Cardiac muscle cell (in vitro differentiated cells and primary cell): ENCODE measurements around the gene TBC1D30. TPM values are rescaled to one million over a fixed set of nuclear protein-coding genes. Genes with fewer than 3 reads are reported as not detected.
"Not testable (repeated sequence)": the region's sequence is repeated elsewhere in the genome, so short reads cannot be mapped to it uniquely, and the experiment has no call there.

Experiments
- DNase-seq, 2 donors: peaks; one replicate each; pipeline versions ENCODE4 v3.0.0 to v3.0.0-alpha.2; 2010 to 2017; ENCODE audit warnings: low read depth in 1 of 2, low spot score in 1 of 2
- H3K27ac ChIP-seq: fragments of 200-600 bp; sonication (generic); 2 replicates; pipeline ENCODE4 v1.5.1; 2016
- H3K27me3 ChIP-seq: fragments of 200-600 bp; sonication (generic); 2 replicates; pipeline ENCODE4 v1.6.0; 2016; ENCODE audit warnings: control low read depth
- H3K36me3 ChIP-seq: fragments of 200-600 bp; sonication (generic); 2 replicates; pipeline ENCODE4 v1.5.1; 2016; ENCODE audit warnings: control low read depth
- H3K4me1 ChIP-seq: fragments of 200-600 bp; sonication (generic); 2 replicates; pipeline ENCODE4 v1.8.1; 2017; ENCODE audit warnings: low read depth, mild to moderate bottlenecking, mixed run types
- H3K4me3 ChIP-seq: fragments of 200-600 bp; sonication (generic); 2 replicates; pipeline ENCODE4 v1.5.1; 2016; ENCODE audit warnings: mild to moderate bottlenecking
- H3K9me3 ChIP-seq: fragments of 200-600 bp; sonication (generic); 2 replicates; pipeline ENCODE4 v1.5.1; 2017; ENCODE audit warnings: low read depth, mild to moderate bottlenecking, control low read depth
- polyA plus RNA-seq: library from polyadenylated mRNA; unstranded; fragments of >200 nt; fragmentation: Nextera tagmentation; extraction: Ambion mirVana; gene quantifications from 2 replicates; pipeline ENCODE4 v1.2.1, GENCODE V29; 2016
- total RNA-seq: library from RNA; depleted of rRNA; stranded (reverse); fragments of >200 nt; gene quantifications from 2 replicates; pipeline ENCODE4 v1.2.3, GENCODE V29; 2016
- TF ChIP-seq, protein P1 (sequence below): IDR thresholded peaks from 2 replicates; pipeline ENCODE4 v1.5.1; 2012; ENCODE audit warnings: low read depth, mild to moderate bottlenecking, low read length

Gene TBC1D30
- total and polyA plus RNA-seq, 2 experiments from 2014 or later, result 0.57 to 1.2 TPM

DNA sequence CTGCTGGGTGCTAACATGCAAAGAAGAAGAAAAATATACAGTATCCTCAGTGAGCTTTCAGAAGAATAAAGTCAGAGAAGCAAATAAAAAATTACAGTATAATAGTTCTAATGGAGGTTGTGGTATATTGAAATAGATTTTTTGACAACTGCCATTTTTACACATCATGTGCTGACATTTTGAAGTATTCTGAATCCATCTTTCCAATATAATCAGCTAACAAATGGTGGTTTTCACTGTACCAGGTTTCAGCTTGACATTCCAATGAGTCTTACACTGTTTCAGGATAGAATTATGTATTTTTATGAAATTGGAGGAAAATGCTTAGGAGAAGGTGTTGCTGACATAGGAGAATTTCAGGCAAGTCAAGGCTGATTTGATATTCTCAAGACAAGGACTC lies 26.3 kb upstream of the TBC1D30 start:
- no peaks in the 10 kb centered on the region for H3K9me3 ChIP-seq
- peaks cover 9% of the 10 kb centered on the region for H3K4me1 ChIP-seq
- no peaks in the 10 kb centered on the region for H3K27me3 ChIP-seq
- TF ChIP-seq, protein P1, sequence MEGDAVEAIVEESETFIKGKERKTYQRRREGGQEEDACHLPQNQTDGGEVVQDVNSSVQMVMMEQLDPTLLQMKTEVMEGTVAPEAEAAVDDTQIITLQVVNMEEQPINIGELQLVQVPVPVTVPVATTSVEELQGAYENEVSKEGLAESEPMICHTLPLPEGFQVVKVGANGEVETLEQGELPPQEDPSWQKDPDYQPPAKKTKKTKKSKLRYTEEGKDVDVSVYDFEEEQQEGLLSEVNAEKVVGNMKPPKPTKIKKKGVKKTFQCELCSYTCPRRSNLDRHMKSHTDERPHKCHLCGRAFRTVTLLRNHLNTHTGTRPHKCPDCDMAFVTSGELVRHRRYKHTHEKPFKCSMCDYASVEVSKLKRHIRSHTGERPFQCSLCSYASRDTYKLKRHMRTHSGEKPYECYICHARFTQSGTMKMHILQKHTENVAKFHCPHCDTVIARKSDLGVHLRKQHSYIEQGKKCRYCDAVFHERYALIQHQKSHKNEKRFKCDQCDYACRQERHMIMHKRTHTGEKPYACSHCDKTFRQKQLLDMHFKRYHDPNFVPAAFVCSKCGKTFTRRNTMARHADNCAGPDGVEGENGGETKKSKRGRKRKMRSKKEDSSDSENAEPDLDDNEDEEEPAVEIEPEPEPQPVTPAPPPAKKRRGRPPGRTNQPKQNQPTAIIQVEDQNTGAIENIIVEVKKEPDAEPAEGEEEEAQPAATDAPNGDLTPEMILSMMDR, result no peak
- DNase-seq, result no peak
- H3K27ac ChIP-seq, result no peak overlapping the region
- H3K36me3 ChIP-seq, result no peaks in the 10 kb centered on the region
- H3K4me3 ChIP-seq, result no peak overlapping the region

DNA sequence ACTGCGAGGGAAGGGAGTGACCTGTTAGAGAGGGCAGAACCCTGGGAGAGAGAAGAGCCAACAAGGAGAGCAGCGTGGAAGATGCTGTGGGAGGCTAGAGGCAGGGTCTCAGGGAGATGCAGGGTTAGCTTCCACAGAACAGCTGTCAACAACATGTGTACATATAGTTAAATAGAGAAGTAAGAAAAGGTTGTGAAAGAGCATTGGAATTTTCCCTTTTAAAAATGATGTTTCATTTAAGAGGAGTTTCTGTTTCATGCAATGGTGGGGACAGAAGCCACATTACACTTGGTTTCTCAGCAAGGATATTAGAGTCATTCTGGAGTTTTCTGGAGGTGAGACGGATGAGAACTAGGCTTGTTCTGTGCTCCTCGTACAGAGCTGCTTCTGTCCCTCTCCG lies 23.8 kb upstream of the TBC1D30 start:
- Histone ChIP-seq H3K4me1 (no peaks in the 10 kb centered on the region), H3K27me3 (no peaks in the 10 kb centered on the region), H3K36me3 (no peaks in the 10 kb centered on the region), H3K9me3 (no peaks in the 10 kb centered on the region), H3K27ac (no peak overlapping the region), H3K4me3 (no peak overlapping the region)
- TF ChIP-seq, protein P1, result no peak
- no peak for DNase-seq

DNA sequence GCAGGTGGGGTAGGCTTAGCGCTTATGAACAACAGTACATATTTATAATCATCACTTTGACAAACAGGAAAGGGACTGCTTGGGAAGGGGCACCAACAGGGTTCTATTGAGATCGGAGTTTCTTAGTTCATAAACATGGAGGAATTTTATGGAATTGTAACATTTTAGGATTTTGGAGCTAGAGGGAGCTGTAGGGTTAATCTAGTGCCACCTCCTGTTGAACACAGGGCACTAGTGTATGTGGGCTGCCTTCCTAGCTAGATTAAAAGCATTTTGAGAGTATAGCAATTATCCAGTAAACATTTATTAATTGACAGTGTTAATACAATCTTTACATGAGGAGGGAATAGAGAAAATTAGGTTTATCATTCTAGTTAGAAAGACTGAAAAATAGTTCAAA lies 23.1 kb upstream of the TBC1D30 start:
- H3K27me3 ChIP-seq, result no peaks in the 10 kb centered on the region
- TF ChIP-seq, protein P1, result peak; percentile 29
- H3K9me3 ChIP-seq, result no peaks in the 10 kb centered on the region
- no peak for DNase-seq
- no peak overlapping the region for H3K27ac ChIP-seq
- H3K36me3 ChIP-seq, result no peaks in the 10 kb centered on the region
- H3K4me3 ChIP-seq, result no peak overlapping the region
- H3K4me1 ChIP-seq, result no peaks in the 10 kb centered on the region

DNA sequence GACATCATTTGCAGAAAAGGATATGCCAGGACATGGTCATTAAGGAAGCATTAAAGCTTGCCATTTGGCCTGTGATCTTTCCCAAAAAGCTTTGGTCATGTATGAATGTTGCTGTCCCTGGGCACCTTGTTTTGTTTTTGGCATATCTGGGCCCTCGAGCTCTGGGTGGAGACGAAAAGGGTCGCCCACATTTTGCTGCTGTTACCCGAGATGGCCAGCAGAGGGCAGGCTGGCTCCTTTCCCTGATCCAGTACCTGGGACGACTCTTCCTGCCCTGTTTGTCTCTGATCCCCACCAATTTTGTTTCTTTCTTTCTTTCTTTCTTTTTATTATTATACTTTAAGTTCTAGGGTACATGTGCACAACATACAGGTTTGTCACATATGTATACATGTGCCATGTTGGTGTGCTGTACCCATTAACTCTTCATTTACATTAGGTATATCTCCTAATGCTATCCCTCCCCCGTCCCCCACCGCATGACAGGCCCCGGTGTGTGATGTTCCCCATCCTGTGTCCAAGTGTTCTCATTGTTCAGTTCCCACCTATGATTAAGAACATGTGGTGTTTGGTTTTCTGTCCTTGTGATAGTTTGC lies 22.2 kb upstream of the TBC1D30 start:
- not testable (repeated sequence) for H3K36me3 ChIP-seq, H3K27me3 ChIP-seq, H3K4me1 ChIP-seq, H3K27ac ChIP-seq, H3K9me3 ChIP-seq, H3K4me3 ChIP-seq
- peak; percentile 49 to 63 for DNase-seq
- TF ChIP-seq, protein P1, result peak; percentile 85

DNA sequence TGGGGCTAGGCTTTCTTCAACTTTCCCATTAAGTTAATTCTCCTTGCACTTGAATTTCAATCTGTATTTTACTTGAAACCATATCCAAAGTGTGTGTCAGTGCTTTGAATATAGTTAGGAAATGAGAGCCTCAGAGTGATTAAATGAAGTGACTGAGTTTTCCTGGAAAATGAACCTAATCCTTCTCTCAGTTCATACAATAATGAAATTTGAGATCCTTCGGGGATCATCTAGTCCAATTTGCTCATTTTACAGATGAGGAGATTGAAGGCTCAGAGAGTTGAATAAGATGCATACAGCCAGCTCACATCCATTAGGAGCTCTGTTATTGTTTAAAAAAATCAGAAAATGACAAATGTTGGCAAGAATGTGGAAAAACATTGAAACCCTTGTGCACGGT lies 18.3 kb upstream of the TBC1D30 start:
- Histone ChIP-seq H3K4me3 (no peak overlapping the region), H3K36me3 (no peaks in the 10 kb centered on the region), H3K4me1 (peaks cover 6% of the 10 kb centered on the region), H3K9me3 (no peaks in the 10 kb centered on the region), H3K27me3 (no peaks in the 10 kb centered on the region), H3K27ac (no peak overlapping the region)
- DNase-seq, result no peak
- TF ChIP-seq, protein P1, result no peak
